GM10266 (cell line): ENCODE results near the gene RETREG1.
"Not testable (repeated sequence)": the region's sequence is repeated elsewhere in the genome, so short reads cannot be mapped to it uniquely, and the experiment has no call there.

Source experiments
- DNase-seq: peaks from one replicate; pipeline ENCODE4 v3.0.0; 2012; ENCODE audit errors: extremely low spot score
- CTCF ChIP-seq: IDR thresholded peaks from 2 replicates; pipeline ENCODE4 v1.5.1; 2012; ENCODE audit warnings: mild to moderate bottlenecking, low read depth; ENCODE audit not compliant: control insufficient read depth, insufficient read depth; ENCODE audit errors: missing control alignments

RETREG1 gene

GRCh38 chr5:16453609-16454008 is 163.2 kb downstream of the RETREG1 start:
- no peak for DNase-seq
- no peak for TF ChIP-seq CTCF

GRCh38 chr5:16450163-16450562 is 166.6 kb downstream of the RETREG1 start:
- no peak for DNase-seq
- TF ChIP-seq CTCF, result no peak

DNA sequence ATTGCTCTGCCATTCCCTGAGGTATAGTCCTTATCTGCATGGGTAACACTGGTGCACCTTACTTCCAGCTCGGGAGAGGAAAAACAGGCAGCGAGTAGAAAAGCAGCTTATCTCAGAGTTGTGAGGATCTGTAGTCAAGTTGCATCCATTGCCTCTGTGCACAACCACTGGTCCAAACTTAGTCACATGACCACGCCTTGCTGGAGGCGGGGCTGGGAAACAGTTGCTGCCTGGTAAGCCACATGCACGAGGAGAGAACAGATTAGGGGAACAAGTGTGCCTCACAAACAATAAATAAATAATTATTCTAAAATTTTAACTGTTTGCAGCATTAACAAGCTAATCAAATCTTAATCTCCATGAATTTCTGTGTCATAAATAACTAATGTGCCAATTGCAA is 169.8 kb downstream of the RETREG1 start:
- no peak for TF ChIP-seq CTCF
- DNase-seq, result no peak

DNA sequence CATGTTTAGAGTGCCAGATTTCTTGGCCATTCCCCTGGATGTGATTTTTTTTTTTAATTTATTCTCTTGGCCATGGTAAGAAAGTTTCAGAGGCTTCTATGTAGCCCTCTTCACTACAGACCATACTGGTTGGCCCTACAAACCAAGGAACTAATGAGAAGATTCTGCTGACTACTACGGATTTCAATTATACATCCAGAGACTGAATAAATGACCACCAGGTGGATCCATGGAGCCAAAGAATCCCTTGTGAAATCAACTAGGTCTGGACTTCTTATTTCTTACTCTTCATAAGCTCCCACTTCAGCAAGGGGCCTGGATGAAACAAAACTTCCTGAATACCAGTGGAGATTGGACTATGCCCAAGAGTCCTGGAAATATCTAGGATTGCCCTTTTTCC is 178.8 kb downstream of the RETREG1 start:
- no peak for DNase-seq
- no peak for TF ChIP-seq CTCF

GRCh38 chr5:16436065-16436682 is 180.6 kb downstream of the RETREG1 start:
- DNase-seq, result not testable (repeated sequence)

- no peak for DNase-seq
- no peak for TF ChIP-seq CTCF
Measured at GRCh38 chr5:16431490-16431889, 185.3 kb downstream of the RETREG1 start.

DNA sequence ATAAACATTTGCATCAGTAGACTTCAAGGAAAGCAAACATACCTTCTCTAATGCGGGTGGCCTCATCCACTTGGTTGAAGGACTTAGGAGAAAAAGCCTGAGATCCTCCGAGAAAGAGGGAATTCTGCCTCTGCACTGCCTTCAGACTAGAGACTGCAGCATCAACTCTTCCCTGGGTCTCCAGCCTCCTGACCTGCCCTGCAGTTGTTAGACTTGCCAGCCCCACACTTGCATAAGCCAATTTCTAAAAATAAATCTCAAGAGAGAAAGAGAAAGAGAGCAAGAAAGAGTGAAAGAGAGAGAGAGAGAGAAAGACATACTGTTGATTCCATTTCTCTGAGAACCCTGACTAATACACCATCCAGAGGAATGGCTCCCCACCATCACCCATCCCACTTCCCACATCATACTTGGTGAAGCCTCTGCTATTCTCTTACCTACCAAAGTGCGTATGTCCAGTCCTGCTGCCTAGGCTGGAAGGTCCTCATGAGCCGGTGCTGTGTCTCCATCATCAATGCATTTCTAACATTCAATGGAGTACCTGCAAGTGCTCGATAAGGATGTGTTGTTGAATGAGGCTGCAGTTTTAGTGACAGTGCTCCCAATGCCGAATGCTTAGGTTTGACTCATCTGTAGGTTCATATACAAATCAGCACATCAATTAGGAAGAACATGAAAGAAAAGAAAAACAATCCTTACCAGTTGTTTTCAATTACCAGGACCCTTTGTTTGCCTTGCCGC is 186.3 kb downstream of the RETREG1 start:
- TF ChIP-seq CTCF, result no peak
- no peak for DNase-seq
